ENCODE results near the gene GTPBP10. TPM values are rescaled to one million over a fixed set of nuclear protein-coding genes. Genes with fewer than 3 reads are reported as not detected.

Gene GTPBP10
- total RNA-seq, 3 donors from 2014 or later = 24.9 to 27.8 (median 26.0) TPM

DNA sequence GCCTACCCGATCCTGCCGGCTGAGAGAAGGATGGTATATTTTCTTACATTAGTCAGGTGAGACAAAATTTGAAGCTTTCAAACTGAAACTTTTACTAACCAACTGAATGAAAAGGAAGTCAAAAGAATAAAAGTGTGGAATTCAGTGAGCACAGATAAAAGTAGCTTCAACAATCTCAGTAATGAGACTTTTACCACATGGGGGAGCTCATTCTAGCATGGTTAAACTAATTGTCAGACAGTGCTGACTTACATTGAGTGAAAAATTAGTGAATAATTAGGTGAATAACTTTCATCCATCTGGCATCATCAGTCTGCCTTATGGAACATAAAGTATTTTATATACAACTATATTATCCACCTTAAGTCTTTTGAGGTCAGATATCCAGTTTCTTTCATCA is 33.8 kb upstream of the GTPBP10 start:
- Histone ChIP-seq H3K4me1 (ENCODE audit: low read depth) (no peaks in the 10 kb centered on the region), H3K36me3 (ENCODE audit: low read depth) (no peaks in the 10 kb centered on the region), H3K4me3 (no peak overlapping the region), H3K9me3 (no peaks in the 10 kb centered on the region)
- intact Hi-C loops (cut with DNase I, micrococcal nuclease) = no loop called here
- ATAC-seq = no peak
- no peak for DNase-seq
- TF ChIP-seq CTCF (IDR thresholded peaks at IDR 0.05) = no peak

DNA sequence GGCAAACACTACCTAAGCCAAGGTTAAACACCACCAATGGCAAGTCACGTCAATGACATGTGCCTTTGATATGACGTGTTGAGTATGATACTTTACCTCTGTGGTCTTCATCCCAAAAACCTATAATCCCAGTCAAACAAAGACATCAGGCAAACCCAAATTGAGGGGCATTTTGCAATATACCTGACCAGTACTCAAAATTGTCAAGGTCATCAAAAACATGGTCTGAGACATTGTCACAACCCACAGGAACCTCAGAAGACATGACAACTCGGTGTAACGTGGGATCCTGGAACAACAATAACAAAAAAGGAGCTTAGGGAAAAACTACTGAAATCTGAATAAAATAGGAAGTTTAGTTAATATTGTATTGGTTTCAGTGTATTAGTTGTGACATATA is 32.6 kb upstream of the GTPBP10 start:
- no peaks in the 10 kb centered on the region for H3K4me1 ChIP-seq (ENCODE audit: low read depth)
- intact Hi-C loops (cut with DNase I, micrococcal nuclease) = no loop called here
- no peaks in the 10 kb centered on the region for H3K36me3 ChIP-seq (ENCODE audit: low read depth)
- H3K4me3 ChIP-seq = no peak overlapping the region
- ATAC-seq = no peak
- no peak for DNase-seq
- no peak for TF ChIP-seq CTCF (IDR thresholded peaks at IDR 0.05)
- H3K9me3 ChIP-seq = no peaks in the 10 kb centered on the region

DNA sequence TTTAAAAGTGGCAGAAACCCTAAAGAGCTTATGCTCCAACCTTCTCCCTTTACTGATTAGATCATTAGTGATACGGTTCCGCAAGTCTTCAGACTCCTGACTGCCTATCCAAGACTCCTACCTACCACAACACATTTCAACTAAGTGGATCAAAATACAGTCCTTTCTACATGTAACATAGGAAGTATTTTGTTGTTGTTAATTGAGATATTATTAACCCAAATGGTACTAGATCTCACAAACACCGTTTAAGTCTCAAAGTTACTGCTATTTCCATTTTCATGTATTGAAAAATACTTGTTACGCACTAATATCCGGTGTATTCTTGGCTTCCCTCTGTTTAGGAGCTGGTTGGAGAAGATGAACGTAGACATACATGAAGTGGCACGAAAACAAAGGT is 26.5 kb upstream of the GTPBP10 start:
- no peak for TF ChIP-seq CTCF (IDR thresholded peaks at IDR 0.05)
- H3K36me3 ChIP-seq (ENCODE audit: low read depth) = no peaks in the 10 kb centered on the region
- peaks cover 7% of the 10 kb centered on the region for H3K4me1 ChIP-seq (ENCODE audit: low read depth)
- H3K4me3 ChIP-seq = no peak overlapping the region
- no peak for DNase-seq
- H3K9me3 ChIP-seq = no peaks in the 10 kb centered on the region
- intact Hi-C loops (cut with DNase I, micrococcal nuclease) = no loop called here
- no peak for ATAC-seq

GRCh38 chr7:90320418-90320800 is 26.1 kb upstream of the GTPBP10 start:
- no peaks in the 10 kb centered on the region for H3K9me3 ChIP-seq
- H3K36me3 ChIP-seq (ENCODE audit: low read depth) = no peaks in the 10 kb centered on the region
- no peak for ATAC-seq
- DNase-seq = no peak
- intact Hi-C loops (cut with DNase I, micrococcal nuclease) = no loop called here
- no peak overlapping the region for H3K4me3 ChIP-seq
- peaks cover 7% of the 10 kb centered on the region for H3K4me1 ChIP-seq (ENCODE audit: low read depth)
- TF ChIP-seq CTCF (IDR thresholded peaks at IDR 0.05) = no peak

DNA sequence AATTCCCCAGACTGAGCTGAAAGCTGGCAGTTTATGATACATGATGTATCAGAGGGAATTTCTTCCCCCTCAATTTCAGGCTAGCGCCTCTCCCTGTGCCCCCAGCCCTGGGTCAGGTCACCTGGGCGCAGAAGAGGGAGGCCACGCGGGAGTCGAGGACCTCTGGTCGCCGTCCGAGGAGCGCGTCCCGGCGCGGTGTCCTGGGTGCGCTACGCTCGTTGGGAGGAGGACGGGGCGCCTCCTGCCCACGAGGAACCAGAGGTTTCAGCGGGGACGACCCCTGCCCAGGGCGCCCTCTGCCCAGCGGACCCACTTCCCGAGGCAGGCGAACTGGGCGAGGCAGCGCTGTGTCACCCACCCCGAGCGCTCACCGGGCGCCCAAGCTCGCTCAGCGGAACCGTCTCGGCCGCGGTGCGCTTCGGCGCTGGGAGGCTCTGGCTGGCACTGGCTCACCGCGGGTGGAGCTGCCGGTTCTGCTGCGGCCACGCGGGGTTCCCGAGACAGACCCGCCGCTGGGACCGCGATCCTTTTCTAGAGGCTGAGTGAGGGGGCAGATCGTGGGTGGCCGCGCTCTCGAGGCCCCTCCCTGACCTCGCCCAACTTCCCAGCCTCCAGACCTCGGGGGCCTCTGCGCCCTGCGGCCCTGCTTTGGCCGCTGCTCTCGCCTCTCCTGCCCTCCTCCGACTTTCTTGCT is 25.6 kb upstream of the GTPBP10 start, which contains the start of gene FAM237B:
TSS of gene FAM237B (minus strand) at position 504 of the 694 bp plus-strand sequence. CDS start 1,556 bp downstream, outside the sequence.
- intact Hi-C loops (cut with DNase I, micrococcal nuclease) = no loop called here
- Histone ChIP-seq H3K4me1 (ENCODE audit: low read depth) (peaks cover 7% of the 10 kb centered on the region), H3K36me3 (ENCODE audit: low read depth) (no peaks in the 10 kb centered on the region), H3K4me3 (no peak within 1 kb of the TSS), H3K9me3 (no peaks in the 10 kb centered on the region)
- DNase-seq = peak in 2 of 3 donors; percentile 30 to 37
- no peak for TF ChIP-seq CTCF (IDR thresholded peaks at IDR 0.05)
- ATAC-seq = peak; percentile 53
